ENCODE measurements around the gene SERPINB12. TPM values are rescaled to one million over a fixed set of nuclear protein-coding genes. Genes with fewer than 3 reads are reported as not detected.
A peak's percentile ranks its signal among the peaks of the same experiment; 100 is the strongest.

Gene SERPINB12
- total RNA-seq, 1 donor from 2014 or later, result not detected

- Histone ChIP-seq H3K4me3 (ENCODE audit: low read depth, low read length) (no peak overlapping the region), H3K36me3 (ENCODE audit: control insufficient read depth, insufficient read depth, low read length) (no peaks in the 10 kb centered on the region), H3K27me3 (ENCODE audit: control insufficient read depth, insufficient read depth, low read length) (no peaks in the 10 kb centered on the region)
- no peak for DNase-seq (ENCODE audit: low read depth)
- no peak for TF ChIP-seq CTCF (IDR thresholded peaks at IDR 0.05; ENCODE audit: insufficient read depth, low read length, poor library complexity, severe bottlenecking)
These were observed 33.6 kb upstream of the SERPINB12 start for GRCh38 chr18:63508596-63508995.

DNA sequence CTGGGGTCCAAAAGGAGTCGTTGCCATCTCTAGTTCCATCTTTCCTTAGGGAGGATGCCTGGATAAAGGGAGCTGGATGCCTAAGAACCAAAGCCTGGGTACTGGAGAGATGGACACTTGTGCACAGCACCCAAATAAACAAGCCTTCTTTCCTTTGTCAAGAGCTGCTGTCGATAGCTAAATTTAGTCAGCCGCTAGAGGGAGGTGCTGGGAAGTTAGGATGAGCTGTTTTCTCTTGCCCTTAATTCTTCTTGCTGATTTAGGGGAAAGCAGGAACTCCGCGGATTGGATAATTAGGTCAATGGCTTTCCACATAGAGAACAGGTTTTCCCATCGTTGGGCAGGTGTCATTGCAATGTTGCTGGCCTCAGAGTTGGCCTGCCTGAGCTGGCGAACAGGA, 30.9 kb upstream of the SERPINB12 start:
- no peak for DNase-seq (ENCODE audit: low read depth)
- Histone ChIP-seq H3K36me3 (ENCODE audit: control insufficient read depth, insufficient read depth, low read length) (no peaks in the 10 kb centered on the region), H3K27me3 (ENCODE audit: control insufficient read depth, insufficient read depth, low read length) (no peaks in the 10 kb centered on the region), H3K4me3 (ENCODE audit: low read depth, low read length) (no peak overlapping the region)
- peak; percentile 73 for TF ChIP-seq CTCF (IDR thresholded peaks at IDR 0.05; ENCODE audit: insufficient read depth, low read length, poor library complexity, severe bottlenecking)

GRCh38 chr18:63514326-63514725, 27.8 kb upstream of the SERPINB12 start:
- no peak for DNase-seq (ENCODE audit: low read depth)
- Histone ChIP-seq H3K27me3 (ENCODE audit: control insufficient read depth, insufficient read depth, low read length) (no peaks in the 10 kb centered on the region), H3K36me3 (ENCODE audit: control insufficient read depth, insufficient read depth, low read length) (no peaks in the 10 kb centered on the region), H3K4me3 (ENCODE audit: low read depth, low read length) (no peak overlapping the region)
- TF ChIP-seq CTCF (IDR thresholded peaks at IDR 0.05; ENCODE audit: insufficient read depth, low read length, poor library complexity, severe bottlenecking), result no peak

DNA sequence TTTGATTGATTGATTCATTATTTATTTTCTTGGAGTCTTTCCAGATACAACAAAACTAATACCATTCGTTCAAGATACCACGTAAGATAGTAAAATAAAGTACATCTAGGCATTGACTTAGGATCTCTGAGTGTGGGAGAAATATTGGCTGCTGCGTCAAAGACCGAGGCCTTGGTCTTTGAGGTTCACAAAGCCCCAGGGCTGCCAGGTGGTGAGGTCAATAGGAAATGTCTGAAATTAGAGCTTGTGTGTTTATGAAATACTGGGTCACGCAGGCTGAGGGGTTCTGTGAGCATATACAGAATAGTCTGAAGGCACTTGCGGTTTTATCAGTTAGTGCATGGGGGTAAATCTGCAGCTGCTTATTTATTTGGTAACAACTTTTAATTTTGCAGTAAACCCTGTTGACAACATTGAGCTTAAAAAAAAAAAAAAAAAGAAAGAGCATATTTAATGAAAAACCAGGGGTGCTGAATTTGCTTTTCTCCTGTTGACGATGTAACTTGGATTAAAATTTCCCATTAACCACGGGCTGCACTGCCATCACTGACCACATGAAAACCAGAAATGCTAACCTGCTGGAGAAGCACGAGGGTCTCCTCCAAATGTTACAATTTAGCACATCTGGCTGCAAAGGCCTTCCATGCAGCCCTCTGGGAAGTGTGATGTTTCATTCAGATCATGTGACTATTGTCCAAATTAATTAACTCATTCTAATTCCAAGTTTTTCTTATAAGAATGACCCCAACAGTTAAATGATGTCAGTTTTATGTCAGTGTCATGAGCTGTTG, 27.1 kb upstream of the SERPINB12 start:
- H3K4me3 ChIP-seq (ENCODE audit: low read depth, low read length), result no peak overlapping the region
- H3K36me3 ChIP-seq (ENCODE audit: control insufficient read depth, insufficient read depth, low read length), result no peaks in the 10 kb centered on the region
- TF ChIP-seq CTCF (IDR thresholded peaks at IDR 0.05; ENCODE audit: insufficient read depth, low read length, poor library complexity, severe bottlenecking), result no peak
- no peaks in the 10 kb centered on the region for H3K27me3 ChIP-seq (ENCODE audit: control insufficient read depth, insufficient read depth, low read length)
- no peak for DNase-seq (ENCODE audit: low read depth)

- DNase-seq (ENCODE audit: low read depth), result no peak
- no peak for TF ChIP-seq CTCF (IDR thresholded peaks at IDR 0.05; ENCODE audit: insufficient read depth, low read length, poor library complexity, severe bottlenecking)
- Histone ChIP-seq H3K27me3 (ENCODE audit: control insufficient read depth, insufficient read depth, low read length) (no peaks in the 10 kb centered on the region), H3K4me3 (ENCODE audit: low read depth, low read length) (no peak overlapping the region), H3K36me3 (ENCODE audit: control insufficient read depth, insufficient read depth, low read length) (no peaks in the 10 kb centered on the region)
These were observed 26.4 kb upstream of the SERPINB12 start for GRCh38 chr18:63515801-63516200.
